ENCODE measurements around the gene RHBDL3. TPM values are rescaled to one million over a fixed set of nuclear protein-coding genes. Genes with fewer than 3 reads are reported as not detected.
A peak's percentile ranks its signal among the peaks of the same experiment; 100 is the strongest.

Gene RHBDL3
- total RNA-seq, 1 experiment from 2014 or later, result 13.2 TPM

DNA sequence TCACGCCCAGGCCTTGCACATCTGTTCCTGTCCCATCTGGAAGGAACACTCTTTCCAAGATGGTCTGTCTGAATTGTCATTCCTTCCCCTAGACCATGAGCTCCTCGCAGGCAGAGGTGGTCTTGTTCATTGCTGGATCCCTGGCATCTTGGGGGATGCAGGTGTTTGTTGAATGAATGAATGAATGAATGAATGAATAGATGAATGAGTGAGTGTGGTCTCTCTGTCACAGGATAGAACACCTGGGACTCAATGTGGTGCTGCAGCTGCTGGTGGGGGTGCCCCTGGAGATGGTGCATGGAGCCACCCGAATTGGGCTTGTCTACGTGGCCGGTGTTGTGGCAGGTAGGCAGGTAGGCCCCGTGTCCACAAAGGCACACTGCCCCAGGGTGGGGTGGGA lies 32.2 kb downstream of the RHBDL3 start:
- ChIA-PET POLR2A (no interaction called here), CTCF (interaction anchor here (1.0 to 1.5 kb wide), 4 partner anchors 10 to 40 kb away, joined by 4 to 5 read pairs (median 4); no protein-coding TSS in a partner anchor)
- H3K4me3 Mint-ChIP-seq, result no peak overlapping the region
- DNase-seq (ENCODE audit: low spot score), result no peak
- no peaks in the 10 kb centered on the region for H3K36me3 Mint-ChIP-seq
- no peaks in the 10 kb centered on the region for H3K27me3 Mint-ChIP-seq (ENCODE audit: low read depth)
- no peak overlapping the region for H3K27ac Mint-ChIP-seq
- ATAC-seq, result no peak
- H3K9me3 Mint-ChIP-seq, result no peaks in the 10 kb centered on the region
- TF ChIP-seq, protein P1, sequence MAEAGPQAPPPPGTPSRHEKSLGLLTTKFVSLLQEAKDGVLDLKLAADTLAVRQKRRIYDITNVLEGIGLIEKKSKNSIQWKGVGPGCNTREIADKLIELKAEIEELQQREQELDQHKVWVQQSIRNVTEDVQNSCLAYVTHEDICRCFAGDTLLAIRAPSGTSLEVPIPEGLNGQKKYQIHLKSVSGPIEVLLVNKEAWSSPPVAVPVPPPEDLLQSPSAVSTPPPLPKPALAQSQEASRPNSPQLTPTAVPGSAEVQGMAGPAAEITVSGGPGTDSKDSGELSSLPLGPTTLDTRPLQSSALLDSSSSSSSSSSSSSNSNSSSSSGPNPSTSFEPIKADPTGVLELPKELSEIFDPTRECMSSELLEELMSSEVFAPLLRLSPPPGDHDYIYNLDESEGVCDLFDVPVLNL (CRISPR knock-in tag; IDR thresholded peaks at IDR 0.05; ENCODE audit: borderline replicate concordance, low read depth), result no peak
- TF ChIP-seq, protein P2, sequence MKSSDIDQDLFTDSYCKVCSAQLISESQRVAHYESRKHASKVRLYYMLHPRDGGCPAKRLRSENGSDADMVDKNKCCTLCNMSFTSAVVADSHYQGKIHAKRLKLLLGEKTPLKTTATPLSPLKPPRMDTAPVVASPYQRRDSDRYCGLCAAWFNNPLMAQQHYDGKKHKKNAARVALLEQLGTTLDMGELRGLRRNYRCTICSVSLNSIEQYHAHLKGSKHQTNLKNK (CRISPR knock-in tag; IDR thresholded peaks at IDR 0.05), result no peak
- H3K4me1 Mint-ChIP-seq, result peaks cover 19% of the 10 kb centered on the region

GRCh38 chr17:32298298-32298697 lies 32.7 kb downstream of the RHBDL3 start:
- ATAC-seq (peak; percentile 19; the same call in 1 of the 2 replicates), DNase-seq (ENCODE audit: low spot score) (no peak)
- Mint-ChIP-seq H3K27me3 (ENCODE audit: low read depth) (no peaks in the 10 kb centered on the region), H3K36me3 (no peaks in the 10 kb centered on the region), H3K27ac (peak overlapping the region; percentile 74; the same call in 1 of the 2 replicates), H3K4me1 (peaks cover 21% of the 10 kb centered on the region), H3K9me3 (no peaks in the 10 kb centered on the region), H3K4me3 (no peak overlapping the region)
- ChIA-PET CTCF (interaction anchor here (1.0 to 1.5 kb wide), 4 partner anchors 11 to 40 kb away, joined by 4 to 5 read pairs (median 4); no protein-coding TSS in a partner anchor), POLR2A (no interaction called here)
- TF ChIP-seq NR2C2 (CRISPR knock-in tag; IDR thresholded peaks at IDR 0.05) (no peak), ETV6 (CRISPR knock-in tag; IDR thresholded peaks at IDR 0.05) (no peak), CBFB (CRISPR knock-in tag; IDR thresholded peaks at IDR 0.05; ENCODE audit: low read depth) (no peak), CREB1 (CRISPR knock-in tag; IDR thresholded peaks at IDR 0.05) (no peak), AR (CRISPR knock-in tag; IDR thresholded peaks at IDR 0.05) (no peak), ZNF281 (CRISPR knock-in tag; IDR thresholded peaks at IDR 0.05) (no peak)

DNA sequence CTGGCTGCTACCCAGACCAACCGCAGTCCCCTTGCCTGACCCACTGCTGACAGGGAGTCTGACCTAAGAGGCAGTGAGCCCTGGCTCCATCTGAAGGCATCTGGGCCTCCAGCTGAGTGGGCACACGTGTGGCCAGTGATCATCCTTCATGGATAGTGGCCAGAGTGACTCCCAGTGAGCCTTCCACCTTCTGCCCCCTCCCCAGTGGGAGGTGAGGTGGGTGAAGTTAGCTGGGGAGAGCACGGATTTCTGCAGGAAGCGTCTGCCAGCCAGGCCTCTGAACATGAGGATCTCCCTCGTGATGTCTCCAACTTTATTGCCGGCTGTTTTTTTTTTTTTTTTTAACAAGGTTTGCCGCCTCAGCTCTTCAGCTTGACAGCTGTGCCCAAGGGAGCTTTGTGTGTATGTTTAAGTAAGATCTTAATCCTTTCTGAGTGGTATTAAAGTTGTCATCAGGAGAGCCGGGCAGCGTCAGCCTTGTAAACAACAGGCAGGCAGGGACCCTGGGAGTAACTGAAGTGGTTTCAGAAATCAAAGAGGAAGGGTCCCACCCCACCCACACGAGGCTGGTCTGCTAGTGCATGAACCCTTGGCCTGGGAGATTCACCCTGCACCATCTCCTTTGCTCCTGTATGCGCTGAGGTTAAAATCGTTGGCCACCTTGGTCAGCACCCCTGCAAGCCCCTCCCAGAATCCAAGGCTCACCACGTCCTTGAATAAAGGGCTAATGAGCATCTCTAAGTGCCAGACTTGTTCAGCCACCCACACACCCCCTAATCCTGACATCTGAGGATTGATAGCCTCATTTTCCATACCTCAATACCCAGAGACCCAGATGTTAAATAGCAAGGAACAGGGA lies 33.3 kb downstream of the RHBDL3 start:
- Mint-ChIP-seq H3K4me3 (no peak overlapping the region), H3K9me3 (no peaks in the 10 kb centered on the region)
- POLR2A ChIA-PET, result interaction anchor here (0.6 kb wide), 1 partner anchor 197 kb away, joined by 3 read pairs; no protein-coding TSS in a partner anchor
- no peak for TF ChIP-seq NFYB (CRISPR knock-in tag; conservative IDR thresholded peaks at IDR 0.05; ENCODE audit: low read depth)
- TF ChIP-seq GTF2I (CRISPR knock-in tag; conservative IDR thresholded peaks at IDR 0.05), result no peak
- no peak for TF ChIP-seq ELF4 (CRISPR knock-in tag; IDR thresholded peaks at IDR 0.05; ENCODE audit: low read depth)
- TF ChIP-seq TEAD1 (CRISPR knock-in tag; IDR thresholded peaks at IDR 0.05), result no peak
- TF ChIP-seq ZNF423 (CRISPR knock-in tag; IDR thresholded peaks at IDR 0.05), result no peak
- TF ChIP-seq, protein P3, sequence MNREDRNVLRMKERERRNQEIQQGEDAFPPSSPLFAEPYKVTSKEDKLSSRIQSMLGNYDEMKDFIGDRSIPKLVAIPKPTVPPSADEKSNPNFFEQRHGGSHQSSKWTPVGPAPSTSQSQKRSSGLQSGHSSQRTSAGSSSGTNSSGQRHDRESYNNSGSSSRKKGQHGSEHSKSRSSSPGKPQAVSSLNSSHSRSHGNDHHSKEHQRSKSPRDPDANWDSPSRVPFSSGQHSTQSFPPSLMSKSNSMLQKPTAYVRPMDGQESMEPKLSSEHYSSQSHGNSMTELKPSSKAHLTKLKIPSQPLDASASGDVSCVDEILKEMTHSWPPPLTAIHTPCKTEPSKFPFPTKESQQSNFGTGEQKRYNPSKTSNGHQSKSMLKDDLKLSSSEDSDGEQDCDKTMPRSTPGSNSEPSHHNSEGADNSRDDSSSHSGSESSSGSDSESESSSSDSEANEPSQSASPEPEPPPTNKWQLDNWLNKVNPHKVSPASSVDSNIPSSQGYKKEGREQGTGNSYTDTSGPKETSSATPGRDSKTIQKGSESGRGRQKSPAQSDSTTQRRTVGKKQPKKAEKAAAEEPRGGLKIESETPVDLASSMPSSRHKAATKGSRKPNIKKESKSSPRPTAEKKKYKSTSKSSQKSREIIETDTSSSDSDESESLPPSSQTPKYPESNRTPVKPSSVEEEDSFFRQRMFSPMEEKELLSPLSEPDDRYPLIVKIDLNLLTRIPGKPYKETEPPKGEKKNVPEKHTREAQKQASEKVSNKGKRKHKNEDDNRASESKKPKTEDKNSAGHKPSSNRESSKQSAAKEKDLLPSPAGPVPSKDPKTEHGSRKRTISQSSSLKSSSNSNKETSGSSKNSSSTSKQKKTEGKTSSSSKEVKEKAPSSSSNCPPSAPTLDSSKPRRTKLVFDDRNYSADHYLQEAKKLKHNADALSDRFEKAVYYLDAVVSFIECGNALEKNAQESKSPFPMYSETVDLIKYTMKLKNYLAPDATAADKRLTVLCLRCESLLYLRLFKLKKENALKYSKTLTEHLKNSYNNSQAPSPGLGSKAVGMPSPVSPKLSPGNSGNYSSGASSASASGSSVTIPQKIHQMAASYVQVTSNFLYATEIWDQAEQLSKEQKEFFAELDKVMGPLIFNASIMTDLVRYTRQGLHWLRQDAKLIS (CRISPR knock-in tag; IDR thresholded peaks at IDR 0.05; ENCODE audit: borderline replicate concordance), result no peak
- TF ChIP-seq, protein P4, sequence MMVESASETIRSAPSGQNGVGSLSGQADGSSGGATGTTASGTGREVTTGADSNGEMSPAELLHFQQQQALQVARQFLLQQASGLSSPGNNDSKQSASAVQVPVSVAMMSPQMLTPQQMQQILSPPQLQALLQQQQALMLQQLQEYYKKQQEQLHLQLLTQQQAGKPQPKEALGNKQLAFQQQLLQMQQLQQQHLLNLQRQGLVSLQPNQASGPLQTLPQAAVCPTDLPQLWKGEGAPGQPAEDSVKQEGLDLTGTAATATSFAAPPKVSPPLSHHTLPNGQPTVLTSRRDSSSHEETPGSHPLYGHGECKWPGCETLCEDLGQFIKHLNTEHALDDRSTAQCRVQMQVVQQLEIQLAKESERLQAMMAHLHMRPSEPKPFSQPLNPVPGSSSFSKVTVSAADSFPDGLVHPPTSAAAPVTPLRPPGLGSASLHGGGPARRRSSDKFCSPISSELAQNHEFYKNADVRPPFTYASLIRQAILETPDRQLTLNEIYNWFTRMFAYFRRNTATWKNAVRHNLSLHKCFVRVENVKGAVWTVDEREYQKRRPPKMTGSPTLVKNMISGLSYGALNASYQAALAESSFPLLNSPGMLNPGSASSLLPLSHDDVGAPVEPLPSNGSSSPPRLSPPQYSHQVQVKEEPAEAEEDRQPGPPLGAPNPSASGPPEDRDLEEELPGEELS (CRISPR knock-in tag; IDR thresholded peaks at IDR 0.05), result no peak
- TF ChIP-seq MYBL2 (CRISPR knock-in tag; IDR thresholded peaks at IDR 0.05), result no peak
- TF ChIP-seq JUN (CRISPR knock-in tag; IDR thresholded peaks at IDR 0.05), result no peak

More for the DNA sequence above, 33.3 kb downstream of the RHBDL3 start:
- Mint-ChIP-seq H3K27ac (peak overlapping the region; percentile 18; the same call in 1 of the 2 replicates), H3K4me1 (peaks cover 27% of the 10 kb centered on the region), H3K36me3 (no peaks in the 10 kb centered on the region), H3K27me3 (ENCODE audit: low read depth) (no peaks in the 10 kb centered on the region)
- no peak for ATAC-seq
- DNase-seq (ENCODE audit: low spot score), result no peak
- CTCF ChIA-PET, result interaction anchor here (1.0 to 1.4 kb wide), 3 partner anchors 11 to 19 kb away, joined by 4 to 5 read pairs (median 5); no protein-coding TSS in a partner anchor
